Measurements from ENCODE around the gene CDK14.

CDK14 gene

GRCh38 chr7:90671571-90671970 lies 75.5 kb downstream of the CDK14 start:
- Mint-ChIP-seq H3K27ac (no peak overlapping the region), H3K27me3 (no peaks in the 10 kb centered on the region), H3K4me1 (no peaks in the 10 kb centered on the region), H3K9me3 (no peaks in the 10 kb centered on the region), H3K4me3 (no peak overlapping the region), H3K36me3 (no peaks in the 10 kb centered on the region)
- no peak for DNase-seq
- CTCF ChIA-PET: no interaction called here

DNA sequence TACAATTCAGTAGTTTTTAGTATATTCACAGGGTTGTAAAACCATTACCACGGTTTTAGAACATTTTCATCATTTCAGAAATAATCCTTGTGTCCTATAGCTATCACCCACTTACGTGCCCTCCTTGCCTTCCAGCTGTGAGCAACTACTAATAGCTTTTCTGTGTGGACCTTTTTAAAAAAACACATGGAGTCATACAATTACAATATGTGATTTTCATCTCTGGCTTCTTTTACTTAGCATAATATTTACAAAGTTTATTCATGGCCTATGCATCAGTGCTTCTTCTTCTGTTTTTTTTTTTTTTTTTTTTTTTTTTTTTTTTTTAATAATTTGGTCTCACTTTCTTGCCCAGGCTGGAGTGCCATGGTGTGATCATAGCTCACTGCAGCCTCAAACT lies 76.1 kb downstream of the CDK14 start:
- H3K27me3 Mint-ChIP-seq: no peaks in the 10 kb centered on the region

GRCh38 chr7:90674625-90675024 lies 78.5 kb downstream of the CDK14 start:
- H3K9me3 Mint-ChIP-seq: no peaks in the 10 kb centered on the region
- no peak overlapping the region for H3K4me3 Mint-ChIP-seq
- no peaks in the 10 kb centered on the region for H3K27me3 Mint-ChIP-seq

More for the DNA sequence above, 76.1 kb downstream of the CDK14 start:
- Mint-ChIP-seq H3K27ac (no peak overlapping the region), H3K4me1 (no peaks in the 10 kb centered on the region), H3K36me3 (no peaks in the 10 kb centered on the region), H3K4me3 (no peak overlapping the region), H3K9me3 (no peaks in the 10 kb centered on the region)
- DNase-seq: no peak
- CTCF ChIA-PET: no interaction called here

DNA sequence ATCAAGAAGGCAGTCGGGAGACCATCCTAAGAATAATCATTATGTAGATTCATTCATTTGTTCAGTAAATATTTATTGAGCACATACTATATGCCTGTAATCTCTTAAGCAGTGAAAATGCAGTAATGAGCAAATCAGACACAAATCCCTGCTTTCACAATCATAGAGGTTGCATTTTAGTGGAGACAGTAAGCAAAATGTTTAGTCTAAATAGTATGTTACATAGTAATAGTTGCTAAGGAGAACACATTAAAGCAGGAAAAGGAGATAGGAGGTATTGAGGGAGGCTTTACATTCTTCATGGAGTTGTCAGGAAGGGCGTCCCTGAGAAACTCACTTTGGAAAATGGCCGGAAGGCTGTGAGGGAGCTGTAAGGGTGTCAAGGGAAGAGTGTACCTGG lies 79.9 kb downstream of the CDK14 start:
- DNase-seq: no peak
- Mint-ChIP-seq H3K4me3 (no peak overlapping the region), H3K36me3 (no peaks in the 10 kb centered on the region), H3K4me1 (no peaks in the 10 kb centered on the region), H3K27ac (no peak overlapping the region), H3K27me3 (no peaks in the 10 kb centered on the region), H3K9me3 (no peaks in the 10 kb centered on the region)
- CTCF ChIA-PET: no interaction called here

More at GRCh38 chr7:90674625-90675024, 78.5 kb downstream of the CDK14 start:
- Mint-ChIP-seq H3K27ac (no peak overlapping the region), H3K36me3 (no peaks in the 10 kb centered on the region), H3K4me1 (no peaks in the 10 kb centered on the region)
- no peak for DNase-seq
- CTCF ChIA-PET: no interaction called here

GRCh38 chr7:90677486-90678404 lies 81.6 kb downstream of the CDK14 start:
- H3K4me1 Mint-ChIP-seq: no peaks in the 10 kb centered on the region
- H3K27me3 Mint-ChIP-seq: no peaks in the 10 kb centered on the region
- CTCF ChIA-PET: no interaction called here
- H3K36me3 Mint-ChIP-seq: no peaks in the 10 kb centered on the region
- no peak overlapping the region for H3K27ac Mint-ChIP-seq
- no peaks in the 10 kb centered on the region for H3K9me3 Mint-ChIP-seq
- no peak for DNase-seq
- no peak overlapping the region for H3K4me3 Mint-ChIP-seq

DNA sequence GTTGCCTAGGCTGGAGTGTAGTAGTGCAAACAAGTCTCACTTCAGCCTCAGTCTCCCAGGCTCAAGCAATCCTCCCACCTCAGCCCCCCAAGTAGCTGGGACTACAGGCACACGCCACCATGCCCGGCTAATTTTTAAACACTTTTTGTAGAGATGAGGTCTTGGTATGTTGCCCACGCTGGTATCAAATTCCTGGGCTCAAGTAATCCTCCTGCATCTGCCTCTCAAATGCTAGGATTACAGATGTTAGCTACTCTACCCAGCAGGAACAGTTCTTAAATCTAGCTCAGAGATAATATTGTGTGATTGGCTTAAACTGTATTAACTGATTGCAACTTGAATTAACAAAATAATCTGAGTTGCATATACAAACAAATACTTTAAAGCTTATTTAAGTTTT lies 82.9 kb downstream of the CDK14 start:
- no peaks in the 10 kb centered on the region for H3K27me3 Mint-ChIP-seq
- H3K36me3 Mint-ChIP-seq: no peaks in the 10 kb centered on the region
- no peak for DNase-seq
- CTCF ChIA-PET: no interaction called here
- no peaks in the 10 kb centered on the region for H3K9me3 Mint-ChIP-seq
- H3K4me3 Mint-ChIP-seq: no peak overlapping the region
- H3K4me1 Mint-ChIP-seq: no peaks in the 10 kb centered on the region
- H3K27ac Mint-ChIP-seq: no peak overlapping the region

- H3K4me3 Mint-ChIP-seq: no peak overlapping the region
- no peak overlapping the region for H3K27ac Mint-ChIP-seq
- H3K4me1 Mint-ChIP-seq: no peaks in the 10 kb centered on the region
- no peaks in the 10 kb centered on the region for H3K9me3 Mint-ChIP-seq
- H3K27me3 Mint-ChIP-seq: no peaks in the 10 kb centered on the region
- no peak for DNase-seq
- H3K36me3 Mint-ChIP-seq: no peaks in the 10 kb centered on the region
- CTCF ChIA-PET: no interaction called here
Measured at GRCh38 chr7:90680484-90680883, 84.4 kb downstream of the CDK14 start.

GRCh38 chr7:90681336-90682022 lies 85.4 kb downstream of the CDK14 start:
- CTCF ChIA-PET: no interaction called here
- no peak overlapping the region for H3K27ac Mint-ChIP-seq

GRCh38 chr7:90686146-90686545 lies 90.0 kb downstream of the CDK14 start:
- H3K36me3 Mint-ChIP-seq: no peaks in the 10 kb centered on the region
- no peaks in the 10 kb centered on the region for H3K27me3 Mint-ChIP-seq
- no peak overlapping the region for H3K27ac Mint-ChIP-seq
- no peak overlapping the region for H3K4me3 Mint-ChIP-seq
- CTCF ChIA-PET: no interaction called here
- no peaks in the 10 kb centered on the region for H3K9me3 Mint-ChIP-seq
- DNase-seq: no peak
- H3K4me1 Mint-ChIP-seq: no peaks in the 10 kb centered on the region

More at GRCh38 chr7:90681336-90682022, 85.4 kb downstream of the CDK14 start:
- DNase-seq: no peak
- no peak overlapping the region for H3K4me3 Mint-ChIP-seq
- H3K27me3 Mint-ChIP-seq: no peaks in the 10 kb centered on the region
- no peaks in the 10 kb centered on the region for H3K36me3 Mint-ChIP-seq
- H3K9me3 Mint-ChIP-seq: no peaks in the 10 kb centered on the region
- H3K4me1 Mint-ChIP-seq: no peaks in the 10 kb centered on the region

- H3K4me3 Mint-ChIP-seq: no peak overlapping the region
- H3K27me3 Mint-ChIP-seq: no peaks in the 10 kb centered on the region
- H3K9me3 Mint-ChIP-seq: no peaks in the 10 kb centered on the region
- no peak for DNase-seq
- no peaks in the 10 kb centered on the region for H3K36me3 Mint-ChIP-seq
- no peak overlapping the region for H3K27ac Mint-ChIP-seq
- H3K4me1 Mint-ChIP-seq: no peaks in the 10 kb centered on the region
- CTCF ChIA-PET: no interaction called here
Measured at GRCh38 chr7:90688810-90689209, 92.7 kb downstream of the CDK14 start.

- no peak for DNase-seq
- H3K4me1 Mint-ChIP-seq: no peaks in the 10 kb centered on the region
- H3K27ac Mint-ChIP-seq: no peak overlapping the region
- no peaks in the 10 kb centered on the region for H3K9me3 Mint-ChIP-seq
- no peaks in the 10 kb centered on the region for H3K27me3 Mint-ChIP-seq
- no peak overlapping the region for H3K4me3 Mint-ChIP-seq
- H3K36me3 Mint-ChIP-seq: no peaks in the 10 kb centered on the region
- CTCF ChIA-PET: no interaction called here
Measured at GRCh38 chr7:90689260-90689659, 93.1 kb downstream of the CDK14 start.

GRCh38 chr7:90690159-90690858 lies 94.2 kb downstream of the CDK14 start:
- H3K4me1 Mint-ChIP-seq: no peaks in the 10 kb centered on the region

DNA sequence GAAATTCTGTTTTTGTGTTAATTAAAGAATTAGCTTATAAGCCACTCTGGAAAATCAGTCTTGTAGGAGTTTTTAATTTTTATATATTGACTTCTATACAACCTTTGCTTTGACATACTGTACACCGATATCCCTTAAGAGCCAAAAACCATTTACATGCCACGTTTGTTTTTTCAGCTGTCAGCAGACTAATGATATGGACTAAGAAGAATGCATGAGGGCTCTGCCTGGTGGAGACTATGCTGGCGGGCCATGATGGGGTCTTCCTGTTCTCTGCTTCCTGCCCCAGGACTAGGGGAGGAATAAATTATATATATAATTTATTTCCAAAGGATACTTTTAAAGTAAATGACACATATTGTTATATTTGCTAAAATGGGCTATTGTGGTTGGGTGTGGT lies 96.3 kb downstream of the CDK14 start:
- CTCF ChIA-PET: no interaction called here
- H3K4me3 Mint-ChIP-seq: no peak overlapping the region
- H3K4me1 Mint-ChIP-seq: no peaks in the 10 kb centered on the region
- no peaks in the 10 kb centered on the region for H3K36me3 Mint-ChIP-seq
- no peak overlapping the region for H3K27ac Mint-ChIP-seq
- no peaks in the 10 kb centered on the region for H3K9me3 Mint-ChIP-seq
- DNase-seq: no peak
- no peaks in the 10 kb centered on the region for H3K27me3 Mint-ChIP-seq

More at GRCh38 chr7:90690159-90690858, 94.2 kb downstream of the CDK14 start:
- H3K4me3 Mint-ChIP-seq: no peak overlapping the region
- H3K9me3 Mint-ChIP-seq: no peaks in the 10 kb centered on the region
- no peaks in the 10 kb centered on the region for H3K36me3 Mint-ChIP-seq
- no peak for DNase-seq
- H3K27me3 Mint-ChIP-seq: no peaks in the 10 kb centered on the region
- CTCF ChIA-PET: no interaction called here
- H3K27ac Mint-ChIP-seq: no peak overlapping the region

- no peak overlapping the region for H3K4me3 Mint-ChIP-seq
- no peak overlapping the region for H3K27ac Mint-ChIP-seq
- H3K36me3 Mint-ChIP-seq: no peaks in the 10 kb centered on the region
- H3K4me1 Mint-ChIP-seq: no peaks in the 10 kb centered on the region
- DNase-seq: no peak
- no peaks in the 10 kb centered on the region for H3K27me3 Mint-ChIP-seq
- no peaks in the 10 kb centered on the region for H3K9me3 Mint-ChIP-seq
- CTCF ChIA-PET: no interaction called here
Measured at GRCh38 chr7:90692947-90693346, 96.8 kb downstream of the CDK14 start.

DNA sequence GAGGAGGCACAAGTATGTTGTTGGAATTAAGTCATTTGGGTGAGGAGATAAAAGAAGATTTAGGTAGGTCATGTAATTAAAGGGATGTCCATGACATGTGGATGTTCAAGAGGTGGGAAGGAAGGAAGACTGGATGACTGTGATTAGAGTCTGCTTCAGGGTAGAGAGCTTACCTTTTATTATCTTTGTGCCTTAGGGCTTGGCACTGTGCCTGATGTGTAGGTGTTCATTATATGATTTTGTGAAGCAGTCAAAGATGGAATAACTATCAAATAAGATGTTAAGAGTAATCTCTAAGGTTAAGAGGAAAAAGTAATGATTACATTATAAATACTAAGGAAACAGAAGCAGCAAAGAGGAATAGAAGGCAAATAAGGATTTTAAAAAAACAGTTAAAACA lies 97.8 kb downstream of the CDK14 start:
- H3K9me3 Mint-ChIP-seq: no peaks in the 10 kb centered on the region
- DNase-seq: no peak
- H3K27ac Mint-ChIP-seq: no peak overlapping the region
- H3K4me3 Mint-ChIP-seq: no peak overlapping the region
- CTCF ChIA-PET: no interaction called here
- no peaks in the 10 kb centered on the region for H3K27me3 Mint-ChIP-seq
- no peaks in the 10 kb centered on the region for H3K36me3 Mint-ChIP-seq
- no peaks in the 10 kb centered on the region for H3K4me1 Mint-ChIP-seq
